ENCODE data around the gene PTPRN2. TPM values are rescaled to one million over a fixed set of nuclear protein-coding genes. Genes with fewer than 3 reads are reported as not detected.
A peak's percentile ranks its signal among the peaks of the same experiment; 100 is the strongest.
"Not testable (repeated sequence)": the region's sequence is repeated elsewhere in the genome, so short reads cannot be mapped to it uniquely, and the experiment has no call there.

PTPRN2 gene
- polyA plus RNA-seq, 1 donor: 5.7 TPM

DNA sequence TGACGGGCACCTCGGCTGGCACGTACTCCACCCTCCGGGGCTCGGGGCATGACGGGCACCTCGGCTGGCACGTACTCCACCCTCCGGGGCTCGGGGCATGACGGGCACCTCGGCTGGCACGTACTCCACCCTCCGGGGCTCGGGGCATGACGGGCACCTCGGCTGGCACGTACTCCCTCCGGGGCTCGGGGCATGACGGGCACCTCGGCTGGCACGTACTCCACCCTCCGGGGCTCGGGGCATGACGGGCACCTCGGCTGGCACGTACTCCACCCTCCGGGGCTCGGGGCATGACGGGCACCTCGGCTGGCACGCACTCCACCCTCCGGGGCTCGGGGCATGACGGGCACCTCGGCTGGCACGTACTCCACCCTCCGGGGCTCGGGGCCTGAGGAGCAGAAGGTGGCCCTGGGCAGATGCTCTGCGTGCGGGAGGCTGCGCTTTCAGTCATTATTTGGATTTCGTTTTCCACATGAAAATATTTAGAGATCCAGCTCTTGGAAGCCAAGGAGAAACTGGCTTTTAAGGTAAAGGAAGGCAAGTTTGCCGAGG is 1086.6 kb downstream of the PTPRN2 start:
- DNase-seq: not testable (repeated sequence)

GRCh38 chr7:157500171-157500960 is 1087.3 kb downstream of the PTPRN2 start:
- no peak for DNase-seq

GRCh38 chr7:157499835-157500153 is 1087.8 kb downstream of the PTPRN2 start:
- DNase-seq: no peak

DNA sequence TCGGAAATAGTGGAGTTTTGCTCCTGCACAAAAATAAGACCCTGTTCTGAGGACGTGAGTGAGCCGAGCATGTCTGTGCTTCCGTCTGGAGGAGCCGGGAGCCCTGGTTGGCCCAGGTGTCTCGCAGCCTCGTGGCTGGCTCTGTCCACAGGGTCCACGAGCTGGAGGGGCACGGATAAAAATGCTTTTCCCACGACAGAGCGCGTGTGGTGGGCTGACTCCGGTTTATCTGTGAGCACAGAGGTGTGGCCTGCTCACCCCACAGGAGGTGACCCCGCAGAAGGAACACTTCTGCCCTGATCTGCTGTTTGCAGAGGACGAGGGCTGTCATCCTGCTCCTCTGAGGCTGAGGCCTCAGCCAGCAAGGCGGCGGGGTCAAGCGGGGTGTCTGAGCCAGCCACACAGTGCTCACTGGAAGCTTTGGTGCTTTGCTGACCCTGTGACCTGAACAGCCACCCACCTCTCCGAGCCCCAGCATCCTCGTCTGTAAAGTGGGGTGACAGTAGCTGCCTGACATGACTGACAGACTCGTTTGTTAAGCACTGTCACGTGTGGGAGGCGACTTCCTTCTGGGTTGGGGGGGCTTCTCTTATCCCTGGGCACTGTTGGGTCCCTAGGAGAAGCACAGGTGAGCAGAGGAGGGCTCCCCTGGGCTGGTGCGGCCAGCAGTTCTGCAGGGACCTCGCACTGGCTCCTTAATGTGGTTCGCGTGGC is 1088.3 kb downstream of the PTPRN2 start:
- no peak for DNase-seq

GRCh38 chr7:157498657-157499056 is 1089.0 kb downstream of the PTPRN2 start:
- no peak for DNase-seq

DNA sequence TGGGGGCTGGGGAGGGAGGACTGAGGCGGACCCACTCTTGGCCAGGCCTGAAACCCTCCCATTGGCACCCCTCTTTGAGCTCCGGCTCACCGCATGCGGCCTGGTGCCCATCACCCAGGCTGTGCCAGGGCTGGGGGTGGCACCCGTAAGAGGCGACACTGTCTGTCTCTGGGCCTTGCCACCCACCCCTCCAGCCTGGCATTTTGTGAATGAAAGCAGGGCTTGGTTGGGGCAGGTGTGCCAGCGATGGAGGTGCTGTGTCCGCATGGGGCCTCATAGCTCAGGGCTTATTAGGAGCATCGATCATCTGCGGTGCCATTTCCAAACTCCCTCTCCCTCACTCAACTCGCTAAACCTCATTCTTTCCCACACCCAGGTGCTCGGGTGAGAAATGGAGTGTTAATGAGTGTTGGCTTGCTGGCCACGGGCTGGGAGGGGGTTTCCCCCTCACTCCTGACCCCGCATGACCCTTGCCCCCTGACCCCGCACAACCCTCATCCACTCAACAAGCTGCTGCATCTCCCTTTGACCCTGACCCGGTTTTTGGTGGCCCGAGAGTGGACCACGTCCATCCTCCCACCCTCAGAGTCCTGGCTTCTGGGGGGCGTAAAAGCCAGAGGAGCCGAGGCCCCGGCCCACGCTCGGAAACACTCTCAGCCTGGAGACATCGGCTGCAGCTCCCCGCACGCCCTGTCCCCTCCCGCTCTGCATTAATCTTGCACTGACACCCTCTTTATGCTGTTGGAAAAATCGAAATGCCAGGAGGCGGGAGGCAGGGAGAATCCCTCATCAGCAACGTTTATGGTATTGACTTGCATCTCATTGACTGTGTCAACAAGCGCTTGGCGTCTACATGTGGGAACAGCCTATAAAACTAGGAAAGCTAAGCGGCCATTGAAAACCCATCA is 1089.6 kb downstream of the PTPRN2 start:
- no peak for DNase-seq

DNA sequence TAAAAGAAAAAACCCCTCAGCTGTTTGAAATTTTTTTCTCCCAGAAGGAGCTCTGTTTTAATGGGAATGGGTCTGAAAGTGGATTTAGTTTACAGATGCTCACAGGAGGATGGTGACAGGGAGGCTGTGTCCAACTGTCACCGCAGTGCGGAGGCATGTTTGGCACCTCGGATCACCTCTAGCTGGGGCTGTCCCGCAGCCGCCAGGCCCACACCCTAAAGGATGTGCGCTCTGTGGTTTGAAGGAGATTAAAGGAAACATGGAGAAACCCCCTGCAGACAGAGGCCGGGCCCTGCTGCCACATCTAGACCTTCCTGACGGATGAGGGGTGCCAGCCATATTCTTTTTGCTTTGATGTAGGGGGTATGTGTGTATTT is 1090.3 kb downstream of the PTPRN2 start:
- no peak for DNase-seq

DNA sequence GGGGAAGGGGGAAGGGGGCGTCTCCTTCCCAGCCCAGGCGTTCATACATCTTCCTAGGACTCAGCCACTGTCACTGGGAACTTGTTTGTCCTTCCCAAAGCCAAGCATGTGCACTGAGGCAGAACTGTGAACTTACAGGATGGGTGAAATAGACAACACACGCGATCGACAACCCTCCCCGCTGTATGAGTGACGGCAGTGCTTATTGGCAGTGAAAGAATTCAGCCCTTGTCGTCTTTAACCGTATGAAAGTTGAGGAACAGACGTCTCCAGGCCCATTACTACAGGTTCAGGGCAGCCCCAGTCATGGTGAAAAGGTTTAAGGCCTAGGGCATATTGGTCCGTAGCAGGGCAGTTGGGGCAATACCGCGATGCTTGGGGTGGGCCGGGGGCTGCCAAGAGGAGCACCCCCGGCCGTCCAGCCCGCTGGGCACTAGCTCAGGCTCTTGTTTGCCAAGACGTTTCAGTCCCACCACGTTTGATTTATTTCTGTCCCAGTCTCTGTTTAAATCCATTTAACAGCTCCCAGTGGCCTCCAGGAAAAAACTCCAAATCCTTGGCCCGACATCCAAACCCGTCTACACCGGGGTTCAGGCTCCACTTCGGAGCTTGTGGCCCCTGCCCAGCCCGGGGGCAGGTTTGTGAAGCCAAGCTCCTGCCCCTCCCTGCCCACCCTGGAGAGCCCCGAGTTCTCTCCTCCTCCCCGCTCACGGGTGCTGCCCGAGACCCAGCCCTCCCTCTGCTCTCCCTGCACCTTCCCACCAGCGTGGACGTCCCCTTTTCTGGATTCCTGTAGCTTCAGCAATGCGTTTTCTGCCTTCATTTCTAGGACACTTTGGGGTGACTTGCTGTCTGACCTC is 1091.0 kb downstream of the PTPRN2 start:
- DNase-seq: no peak

DNA sequence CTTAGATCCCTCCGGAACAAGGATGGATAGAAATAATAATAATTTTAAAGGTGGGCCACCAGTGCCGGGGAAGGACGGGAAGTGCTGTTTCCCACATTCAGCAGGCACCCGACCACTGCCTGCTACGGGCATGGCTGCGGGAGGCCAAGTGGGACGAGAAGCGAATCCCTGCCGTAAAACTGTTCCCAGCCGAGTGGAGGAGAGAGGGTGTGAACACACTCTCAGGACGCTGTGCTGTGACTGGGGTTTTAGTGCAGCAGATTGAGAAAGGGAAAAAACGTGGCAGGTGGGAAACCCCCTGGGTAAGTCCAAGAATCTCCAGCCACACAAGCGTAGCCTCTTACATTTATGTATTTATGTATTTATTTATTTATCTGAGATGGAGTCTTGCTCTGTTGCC is 1092.0 kb downstream of the PTPRN2 start:
- no peak for DNase-seq

- no peak for DNase-seq
Observed at GRCh38 chr7:157495177-157495553, 1092.5 kb downstream of the PTPRN2 start.

- DNase-seq: peak; percentile 7
Observed at GRCh38 chr7:157494506-157495176, 1093.0 kb downstream of the PTPRN2 start.

- no peak for DNase-seq
Observed at GRCh38 chr7:157493776-157494175, 1093.8 kb downstream of the PTPRN2 start.

DNA sequence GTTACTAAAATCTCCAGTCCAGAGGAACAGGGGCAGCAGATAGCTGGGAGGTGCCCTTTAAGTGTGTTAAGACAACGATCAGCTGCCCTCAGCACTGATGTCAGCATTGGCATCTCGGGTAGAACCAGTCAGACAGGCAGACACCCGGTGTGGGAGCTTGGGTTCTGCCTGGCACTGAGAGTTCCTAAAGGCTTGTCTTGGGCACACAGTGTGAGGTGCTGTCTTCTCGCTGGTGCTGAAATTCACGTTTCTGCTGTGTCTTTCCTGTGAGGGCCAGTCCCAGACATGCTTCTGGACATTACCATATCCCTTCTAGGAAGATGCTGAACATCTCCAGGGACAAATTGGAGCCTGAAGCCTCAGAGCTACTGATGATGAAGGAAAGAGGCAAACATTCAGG is 1094.6 kb downstream of the PTPRN2 start:
- DNase-seq: peak; percentile 29

- DNase-seq: no peak
Observed at GRCh38 chr7:157490465-157490912, 1097.1 kb downstream of the PTPRN2 start.

DNA sequence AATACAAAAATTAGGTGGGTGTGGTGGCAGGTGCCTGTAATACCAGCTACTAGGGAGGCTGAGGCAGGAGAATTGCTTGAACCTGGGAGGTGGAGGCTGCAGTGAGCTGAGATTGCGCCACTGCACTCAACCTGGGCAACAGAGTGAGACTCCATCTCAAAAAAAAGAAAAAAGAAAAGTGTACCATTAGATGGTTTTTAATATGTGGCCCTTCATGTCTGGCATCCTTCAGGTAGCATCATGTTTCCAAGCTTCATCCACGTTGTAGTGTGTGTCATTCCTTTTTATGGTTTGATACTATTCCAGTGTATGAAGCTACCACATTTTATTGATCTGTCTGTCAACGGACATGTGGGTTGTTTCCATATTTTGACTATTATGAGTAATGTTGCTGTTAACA is 1097.8 kb downstream of the PTPRN2 start:
- DNase-seq: not testable (repeated sequence)

Other genes with a start within 250 kb of the PTPRN2 start
- 34.2 TPM for gene NCAPG2, start 117.0 kb upstream of the PTPRN2 start, polyA plus RNA-seq (ENCODE audit: insufficient read length)
- gene ESYT2, start 241.7 kb upstream of the PTPRN2 start, polyA plus RNA-seq (ENCODE audit: insufficient read length): 47.7 TPM

All from left kidney (tissue), 2 donors.